Activated T-cell treated with anti-CD3 and anti-CD28 coated beads, Interleukin-2, amount 50 U/mL, for 72 hours (primary cell): Measurements from ENCODE around the gene EXOSC9. TPM values are rescaled to one million over a fixed set of nuclear protein-coding genes. Genes with fewer than 3 reads are reported as not detected.

Experiments
- ATAC-seq, 2 donors: fragments of 150-1000 bp; cut with Tn5 transposase; replicated peaks in 1 of 2; 2 replicates each; pipeline ENCODE4 v1.10.0; 2021; ENCODE audit warnings: moderate library complexity in 2 of 2, mild to moderate bottlenecking in 1 of 2
- DNase-seq, 2 donors: peaks; one replicate each; pipeline ENCODE4 v3.0.0; 2021 to 2022; ENCODE audit warnings: mixed read lengths in 1 of 2
- H3K27ac Mint-ChIP-seq: one replicate; pipeline ENCODE4 v1.8.0; 2022; ENCODE audit warnings: mild to moderate bottlenecking, moderate library complexity, mixed read lengths
- H3K27me3 Mint-ChIP-seq: one replicate; pipeline ENCODE4 v1.8.0; 2022; ENCODE audit warnings: low read depth, mixed read lengths
- H3K36me3 Mint-ChIP-seq, 2 donors: one replicate each; pipeline ENCODE4 v1.8.0; 2022; ENCODE audit warnings: mixed read lengths in 2 of 2, mild to moderate bottlenecking in 1 of 2; ENCODE audit not compliant: insufficient read depth in 2 of 2
- H3K4me1 Mint-ChIP-seq: one replicate; pipeline ENCODE4 v1.8.0; 2022; ENCODE audit warnings: low read depth, mixed read lengths
- H3K4me3 Mint-ChIP-seq, 2 donors: one replicate each; pipeline ENCODE4 v1.8.0; 2022; ENCODE audit warnings: mild to moderate bottlenecking in 2 of 2, mixed read lengths in 2 of 2, moderate library complexity in 2 of 2
- H3K9me3 Mint-ChIP-seq, 2 donors: one replicate each; pipeline ENCODE4 v1.8.0; 2022; ENCODE audit warnings: mixed read lengths in 2 of 2
- total RNA-seq, 2 donors: library from RNA; stranded (reverse); gene quantifications; one replicate each; pipeline ENCODE4 v1.2.3, GENCODE V29; 2022

EXOSC9 gene
- total RNA-seq, 2 donors from 2014 or later: 52.7 to 70.0 TPM

GRCh38 chr4:121776610-121777401 lies 24.3 kb upstream of the EXOSC9 start:
- Mint-ChIP-seq H3K36me3 (no peaks in the 10 kb centered on the region), H3K4me3 (no peak overlapping the region), H3K4me1 (no peaks in the 10 kb centered on the region), H3K27me3 (peaks cover 49% of the 10 kb centered on the region), H3K27ac (no peak overlapping the region), H3K9me3 (no peaks in the 10 kb centered on the region)
- no peak for ATAC-seq
- no peak for DNase-seq

- Mint-ChIP-seq H3K9me3 (no peaks in the 10 kb centered on the region), H3K36me3 (no peaks in the 10 kb centered on the region), H3K27ac (no peak overlapping the region), H3K27me3 (peaks cover 44% of the 10 kb centered on the region), H3K4me3 (no peak overlapping the region), H3K4me1 (no peaks in the 10 kb centered on the region)
- no peak for DNase-seq
- no peak for ATAC-seq
These were observed 23.5 kb upstream of the EXOSC9 start for GRCh38 chr4:121777625-121778024.

GRCh38 chr4:121778991-121779628 lies 22.0 kb upstream of the EXOSC9 start:
- H3K36me3 Mint-ChIP-seq: peaks cover 0 to 2% of the 10 kb centered on the region in 2 donors
- peaks cover 0 to 1% of the 10 kb centered on the region in 2 donors for H3K9me3 Mint-ChIP-seq
- ATAC-seq (no peak), DNase-seq (no peak)
- no peaks in the 10 kb centered on the region for H3K4me1 Mint-ChIP-seq
- H3K27ac Mint-ChIP-seq: no peak overlapping the region
- H3K27me3 Mint-ChIP-seq: peaks cover 46% of the 10 kb centered on the region
- no peak overlapping the region for H3K4me3 Mint-ChIP-seq

DNA sequence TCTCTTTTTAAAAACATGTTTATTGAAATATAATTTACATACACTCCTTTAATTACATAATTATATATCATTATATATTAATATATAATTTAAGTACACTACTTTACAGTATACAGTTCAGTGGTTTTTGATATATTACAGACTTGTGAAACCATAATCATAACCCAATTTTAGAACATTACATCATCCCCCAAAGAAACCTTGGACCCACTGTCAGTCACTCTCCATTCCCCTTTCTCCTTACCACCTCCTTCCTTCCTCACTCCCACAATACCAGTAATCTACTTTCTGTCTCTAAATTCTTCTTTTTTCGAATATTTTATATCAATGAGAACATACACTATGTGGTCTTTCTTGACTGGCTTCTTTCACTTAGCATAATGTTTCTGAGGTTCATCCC lies 17.9 kb upstream of the EXOSC9 start:
- DNase-seq (no peak), ATAC-seq (no peak)
- peaks cover 4% of the 10 kb centered on the region for H3K4me1 Mint-ChIP-seq
- no peak overlapping the region for H3K4me3 Mint-ChIP-seq
- no peak overlapping the region for H3K27ac Mint-ChIP-seq
- peaks cover 0 to 1% of the 10 kb centered on the region in 2 donors for H3K9me3 Mint-ChIP-seq
- peaks cover 0 to 2% of the 10 kb centered on the region in 2 donors for H3K36me3 Mint-ChIP-seq
- peaks cover 37% of the 10 kb centered on the region for H3K27me3 Mint-ChIP-seq

DNA sequence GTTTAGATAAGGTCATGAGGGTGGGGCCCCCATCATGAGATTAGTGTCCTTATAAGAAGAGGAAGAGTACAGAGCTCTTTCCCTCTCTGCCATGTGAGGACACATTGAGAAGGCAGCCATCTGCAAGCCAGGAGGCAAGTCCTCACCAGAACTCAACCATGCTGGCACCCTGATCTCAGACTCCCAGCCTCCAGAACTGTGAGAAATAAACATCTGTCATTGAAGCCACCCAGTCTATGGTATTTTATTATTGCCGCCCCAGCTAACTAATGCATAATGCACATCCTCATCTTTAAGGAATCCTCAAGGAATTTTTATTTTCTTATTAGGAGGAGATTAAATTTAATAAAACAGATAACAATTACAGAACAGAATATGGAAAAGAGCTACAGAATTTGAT lies 16.7 kb upstream of the EXOSC9 start:
- no peak overlapping the region for H3K4me3 Mint-ChIP-seq
- peaks cover 0 to 1% of the 10 kb centered on the region in 2 donors for H3K9me3 Mint-ChIP-seq
- H3K27ac Mint-ChIP-seq: no peak overlapping the region
- no peak for ATAC-seq
- H3K27me3 Mint-ChIP-seq: peaks cover 38% of the 10 kb centered on the region
- no peak for DNase-seq
- peaks cover 16% of the 10 kb centered on the region for H3K4me1 Mint-ChIP-seq
- peaks cover 0 to 2% of the 10 kb centered on the region in 2 donors for H3K36me3 Mint-ChIP-seq

DNA sequence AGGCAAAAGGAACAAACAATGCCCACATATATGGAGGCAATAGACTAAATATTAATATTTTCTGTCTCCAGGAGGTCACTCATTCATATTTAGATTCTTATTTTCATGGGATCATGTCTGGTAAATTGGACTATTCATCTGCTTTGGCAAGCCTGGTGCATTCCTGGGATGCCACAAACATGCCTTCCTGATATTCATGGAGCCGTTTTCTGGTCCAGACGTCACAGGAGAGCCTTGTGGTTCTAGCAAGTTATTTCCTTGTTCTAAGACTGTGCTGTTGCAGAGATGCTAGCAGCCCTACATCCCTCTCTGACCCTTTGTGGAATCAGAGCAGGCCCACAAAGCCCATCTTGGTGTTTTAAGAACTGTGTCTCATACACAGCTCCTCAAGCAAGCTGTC lies 16.1 kb upstream of the EXOSC9 start:
- no peak for ATAC-seq
- no peak overlapping the region for H3K27ac Mint-ChIP-seq
- peaks cover 40% of the 10 kb centered on the region for H3K27me3 Mint-ChIP-seq
- peaks cover 18% of the 10 kb centered on the region for H3K4me1 Mint-ChIP-seq
- H3K4me3 Mint-ChIP-seq: no peak overlapping the region
- DNase-seq: no peak
- peaks cover 0 to 2% of the 10 kb centered on the region in 2 donors for H3K36me3 Mint-ChIP-seq
- peaks cover 0 to 1% of the 10 kb centered on the region in 2 donors for H3K9me3 Mint-ChIP-seq

DNA sequence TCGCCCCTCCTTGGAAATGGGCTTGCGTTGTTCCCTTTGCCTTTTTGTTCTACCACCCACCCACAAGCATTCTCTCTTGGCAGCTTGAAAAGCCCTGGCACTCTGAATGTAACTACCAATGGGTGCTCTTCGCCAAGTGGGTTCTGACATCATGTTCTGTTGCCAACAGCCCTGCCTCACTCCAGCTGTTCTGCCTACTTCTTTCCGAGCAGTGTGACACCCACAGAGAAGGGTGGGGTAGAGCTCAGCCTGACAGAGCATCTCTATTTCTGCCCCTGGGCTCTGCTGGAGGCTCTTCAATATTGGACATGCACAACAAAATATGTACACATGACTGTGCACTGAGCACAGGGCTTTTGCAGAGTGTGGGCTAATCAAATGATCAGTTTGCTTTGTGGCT lies 15.6 kb upstream of the EXOSC9 start:
- peaks cover 40% of the 10 kb centered on the region for H3K27me3 Mint-ChIP-seq
- H3K4me3 Mint-ChIP-seq: no peak overlapping the region

GRCh38 chr4:121786221-121786620 lies 14.9 kb upstream of the EXOSC9 start:
- no peak overlapping the region for H3K4me3 Mint-ChIP-seq
- peaks cover 0 to 1% of the 10 kb centered on the region in 2 donors for H3K9me3 Mint-ChIP-seq
- DNase-seq (no peak), ATAC-seq (no peak)
- peaks cover 18% of the 10 kb centered on the region for H3K4me1 Mint-ChIP-seq
- peaks cover 0 to 2% of the 10 kb centered on the region in 2 donors for H3K36me3 Mint-ChIP-seq
- no peak overlapping the region for H3K27ac Mint-ChIP-seq
- peaks cover 38% of the 10 kb centered on the region for H3K27me3 Mint-ChIP-seq

More for the DNA sequence above, 15.6 kb upstream of the EXOSC9 start:
- Mint-ChIP-seq H3K36me3 (peaks cover 0 to 2% of the 10 kb centered on the region in 2 donors), H3K27ac (no peak overlapping the region), H3K4me1 (peaks cover 18% of the 10 kb centered on the region), H3K9me3 (peaks cover 0 to 1% of the 10 kb centered on the region in 2 donors)
- ATAC-seq (no peak), DNase-seq (no peak)

- DNase-seq: no peak
- Mint-ChIP-seq H3K4me1 (peaks cover 18% of the 10 kb centered on the region), H3K9me3 (peaks cover 0 to under 1% of the 10 kb centered on the region in 2 donors), H3K36me3 (peaks cover 0 to under 1% of the 10 kb centered on the region in 2 donors), H3K27ac (no peak overlapping the region), H3K4me3 (no peak overlapping the region), H3K27me3 (peaks cover 22% of the 10 kb centered on the region)
- ATAC-seq: peak; percentile 73 to 79
These were observed 12.2 kb upstream of the EXOSC9 start for GRCh38 chr4:121788896-121789295.

GRCh38 chr4:121789455-121789854 lies 11.7 kb upstream of the EXOSC9 start:
- ATAC-seq (no peak), DNase-seq (no peak)
- Mint-ChIP-seq H3K9me3 (no peaks in the 10 kb centered on the region), H3K36me3 (no peaks in the 10 kb centered on the region), H3K27me3 (peaks cover 18% of the 10 kb centered on the region), H3K4me1 (peaks cover 19% of the 10 kb centered on the region), H3K4me3 (no peak overlapping the region), H3K27ac (no peak overlapping the region)

- no peak for ATAC-seq
- no peaks in the 10 kb centered on the region for H3K36me3 Mint-ChIP-seq
- DNase-seq: no peak
- no peak overlapping the region for H3K4me3 Mint-ChIP-seq
- H3K9me3 Mint-ChIP-seq: no peaks in the 10 kb centered on the region
- peaks cover 16% of the 10 kb centered on the region for H3K27me3 Mint-ChIP-seq
- no peak overlapping the region for H3K27ac Mint-ChIP-seq
- H3K4me1 Mint-ChIP-seq: peaks cover 27% of the 10 kb centered on the region
These were observed 10.9 kb upstream of the EXOSC9 start for GRCh38 chr4:121789960-121790829.

GRCh38 chr4:121790976-121791375 lies 10.1 kb upstream of the EXOSC9 start:
- no peak for ATAC-seq
- Mint-ChIP-seq H3K9me3 (no peaks in the 10 kb centered on the region), H3K36me3 (no peaks in the 10 kb centered on the region), H3K27ac (no peak overlapping the region), H3K27me3 (peaks cover 16% of the 10 kb centered on the region), H3K4me3 (no peak overlapping the region), H3K4me1 (peaks cover 35% of the 10 kb centered on the region)
- no peak for DNase-seq

GRCh38 chr4:121791481-121791880 lies 9.6 kb upstream of the EXOSC9 start:
- no peak overlapping the region for H3K4me3 Mint-ChIP-seq
- no peak for ATAC-seq

More at GRCh38 chr4:121791481-121791880, 9.6 kb upstream of the EXOSC9 start:
- Mint-ChIP-seq H3K4me1 (peaks cover 38% of the 10 kb centered on the region), H3K36me3 (no peaks in the 10 kb centered on the region), H3K27me3 (peaks cover 16% of the 10 kb centered on the region), H3K9me3 (no peaks in the 10 kb centered on the region), H3K27ac (no peak overlapping the region)
- DNase-seq: no peak
